Panc1 (cell line): ENCODE measurements around the gene UROD.

Experiments used
- POLR2AphosphoS5 ChIP-seq: IDR thresholded peaks from 2 replicates; pipeline ENCODE4 v1.6.1; 2012; ENCODE audit warnings: mild to moderate bottlenecking, low read depth, low read length, moderate library complexity
- SIN3A ChIP-seq: IDR thresholded peaks from 2 replicates; pipeline ENCODE4 v1.6.1; 2012; ENCODE audit warnings: low read depth, mild to moderate bottlenecking, low read length, moderate library complexity, borderline replicate concordance; ENCODE audit not compliant: insufficient read depth
- TCF7L2 ChIP-seq: IDR thresholded peaks from 2 replicates; pipeline ENCODE4 v1.6.1; 2011; ENCODE audit warnings: mild to moderate bottlenecking, low read depth, low read length, inconsistent platforms
- TF ChIP-seq, protein P1 (sequence below): fragments of 450-650 bp; IDR thresholded peaks from 2 replicates; pipeline ENCODE4 v1.5.1; 2017; ENCODE audit warnings: mild to moderate bottlenecking
- TF ChIP-seq, protein P2 (sequence below), 2 experiments: IDR thresholded peaks; 2 replicates each; pipeline ENCODE4 v1.6.1; 2011 to 2012; ENCODE audit warnings: low read depth in 2 of 2, control low read depth in 1 of 2, low read length in 1 of 2, mild to moderate bottlenecking in 1 of 2, moderate library complexity in 1 of 2; ENCODE audit not compliant: insufficient read depth in 1 of 2

DNA sequence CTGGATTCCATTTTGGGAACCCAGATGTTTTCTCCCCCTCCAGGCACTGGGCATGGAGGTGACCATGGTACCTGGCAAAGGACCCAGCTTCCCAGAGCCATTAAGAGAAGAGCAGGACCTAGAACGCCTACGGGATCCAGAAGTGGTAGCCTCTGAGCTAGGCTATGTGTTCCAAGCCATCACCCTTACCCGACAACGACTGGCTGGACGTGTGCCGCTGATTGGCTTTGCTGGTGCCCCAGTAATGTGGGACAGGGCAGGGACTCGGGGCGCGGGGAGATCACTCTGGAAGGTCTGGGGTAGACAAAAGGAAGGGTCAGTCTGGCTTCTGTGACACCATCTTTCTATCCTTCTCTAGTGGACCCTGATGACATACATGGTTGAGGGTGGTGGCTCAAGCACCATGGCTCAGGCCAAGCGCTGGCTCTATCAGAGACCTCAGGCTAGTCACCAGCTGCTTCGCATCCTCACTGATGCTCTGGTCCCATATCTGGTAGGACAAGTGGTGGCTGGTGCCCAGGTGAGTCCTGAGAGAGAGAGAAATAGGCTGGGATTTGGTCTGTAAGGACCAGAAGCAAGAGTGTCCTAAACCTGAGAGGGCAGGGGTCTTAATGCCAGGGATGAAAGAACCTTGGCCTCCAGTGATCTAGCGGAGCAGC, 1.6 kb downstream of the UROD start:
- TF ChIP-seq, protein P1, sequence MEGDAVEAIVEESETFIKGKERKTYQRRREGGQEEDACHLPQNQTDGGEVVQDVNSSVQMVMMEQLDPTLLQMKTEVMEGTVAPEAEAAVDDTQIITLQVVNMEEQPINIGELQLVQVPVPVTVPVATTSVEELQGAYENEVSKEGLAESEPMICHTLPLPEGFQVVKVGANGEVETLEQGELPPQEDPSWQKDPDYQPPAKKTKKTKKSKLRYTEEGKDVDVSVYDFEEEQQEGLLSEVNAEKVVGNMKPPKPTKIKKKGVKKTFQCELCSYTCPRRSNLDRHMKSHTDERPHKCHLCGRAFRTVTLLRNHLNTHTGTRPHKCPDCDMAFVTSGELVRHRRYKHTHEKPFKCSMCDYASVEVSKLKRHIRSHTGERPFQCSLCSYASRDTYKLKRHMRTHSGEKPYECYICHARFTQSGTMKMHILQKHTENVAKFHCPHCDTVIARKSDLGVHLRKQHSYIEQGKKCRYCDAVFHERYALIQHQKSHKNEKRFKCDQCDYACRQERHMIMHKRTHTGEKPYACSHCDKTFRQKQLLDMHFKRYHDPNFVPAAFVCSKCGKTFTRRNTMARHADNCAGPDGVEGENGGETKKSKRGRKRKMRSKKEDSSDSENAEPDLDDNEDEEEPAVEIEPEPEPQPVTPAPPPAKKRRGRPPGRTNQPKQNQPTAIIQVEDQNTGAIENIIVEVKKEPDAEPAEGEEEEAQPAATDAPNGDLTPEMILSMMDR = no peak
- TF ChIP-seq SIN3A (no peak), POLR2AphosphoS5 (no peak), TCF7L2 (no peak)
- TF ChIP-seq, protein P2, sequence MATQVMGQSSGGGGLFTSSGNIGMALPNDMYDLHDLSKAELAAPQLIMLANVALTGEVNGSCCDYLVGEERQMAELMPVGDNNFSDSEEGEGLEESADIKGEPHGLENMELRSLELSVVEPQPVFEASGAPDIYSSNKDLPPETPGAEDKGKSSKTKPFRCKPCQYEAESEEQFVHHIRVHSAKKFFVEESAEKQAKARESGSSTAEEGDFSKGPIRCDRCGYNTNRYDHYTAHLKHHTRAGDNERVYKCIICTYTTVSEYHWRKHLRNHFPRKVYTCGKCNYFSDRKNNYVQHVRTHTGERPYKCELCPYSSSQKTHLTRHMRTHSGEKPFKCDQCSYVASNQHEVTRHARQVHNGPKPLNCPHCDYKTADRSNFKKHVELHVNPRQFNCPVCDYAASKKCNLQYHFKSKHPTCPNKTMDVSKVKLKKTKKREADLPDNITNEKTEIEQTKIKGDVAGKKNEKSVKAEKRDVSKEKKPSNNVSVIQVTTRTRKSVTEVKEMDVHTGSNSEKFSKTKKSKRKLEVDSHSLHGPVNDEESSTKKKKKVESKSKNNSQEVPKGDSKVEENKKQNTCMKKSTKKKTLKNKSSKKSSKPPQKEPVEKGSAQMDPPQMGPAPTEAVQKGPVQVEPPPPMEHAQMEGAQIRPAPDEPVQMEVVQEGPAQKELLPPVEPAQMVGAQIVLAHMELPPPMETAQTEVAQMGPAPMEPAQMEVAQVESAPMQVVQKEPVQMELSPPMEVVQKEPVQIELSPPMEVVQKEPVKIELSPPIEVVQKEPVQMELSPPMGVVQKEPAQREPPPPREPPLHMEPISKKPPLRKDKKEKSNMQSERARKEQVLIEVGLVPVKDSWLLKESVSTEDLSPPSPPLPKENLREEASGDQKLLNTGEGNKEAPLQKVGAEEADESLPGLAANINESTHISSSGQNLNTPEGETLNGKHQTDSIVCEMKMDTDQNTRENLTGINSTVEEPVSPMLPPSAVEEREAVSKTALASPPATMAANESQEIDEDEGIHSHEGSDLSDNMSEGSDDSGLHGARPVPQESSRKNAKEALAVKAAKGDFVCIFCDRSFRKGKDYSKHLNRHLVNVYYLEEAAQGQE (IDR thresholded peaks at IDR 0.05; ENCODE audit: insufficient read depth in 1 of 2, low read depth in 2 of 2, low read length in 1 of 2) = no peak
